SK-N-MC (cell line): ENCODE data around the gene MEAF6.

ENCODE experiments used
- EZH2 ChIP-seq: fragments of 200-600 bp; sonication (generic); IDR thresholded peaks from one replicate; pipeline ENCODE4 v1.6.1; 2017; ENCODE audit warnings: antibody characterized with exemption
- POLR2AphosphoS5 ChIP-seq: IDR thresholded peaks from 2 replicates; pipeline ENCODE4 v1.6.1; 2012; ENCODE audit warnings: mild to moderate bottlenecking, low read depth, low read length, borderline replicate concordance

DNA sequence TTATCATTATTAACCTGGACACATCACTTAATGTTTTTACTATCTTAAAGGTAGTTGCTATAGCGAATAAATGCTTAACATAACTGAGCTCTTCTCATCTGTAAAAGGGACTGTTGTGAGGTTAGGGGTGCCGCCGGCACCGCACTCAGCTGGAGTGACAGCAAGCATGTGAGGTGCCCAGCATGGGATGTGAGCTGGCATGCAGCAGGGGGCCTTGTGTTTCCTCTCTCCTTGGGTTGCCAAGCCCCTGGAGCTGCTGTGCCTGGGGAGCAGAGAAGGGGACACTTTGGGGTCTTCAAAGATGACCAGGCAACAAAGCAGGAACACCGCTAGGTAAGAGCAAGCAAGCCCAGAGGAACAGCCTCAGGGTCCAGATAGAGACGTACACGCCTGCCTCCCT, 42.3 kb downstream of the MEAF6 start:
- TF ChIP-seq POLR2AphosphoS5 (no peak), EZH2 (no peak)
